Motor neuron (in vitro differentiated cells): Measurements from ENCODE around the gene TESK2. TPM values are rescaled to one million over a fixed set of nuclear protein-coding genes. Genes with fewer than 3 reads are reported as not detected.

Source experiments
- total RNA-seq, 8 experiments: library from RNA; unstranded; fragments of 300-600 nt; gene quantifications; 2 replicates each; pipeline versions ENCODE4 v1.2.3 to v1.2.4, GENCODE V29; 2022

TESK2 gene
- total RNA-seq, 8 experiments from 2014 or later, result 1.1 to 17.3 (median 2.0) TPM

Other genes starting within 250 kb of the TESK2 start
- 10 to 100 TPM in 4 of 8 experiments, 1 to 10 TPM in 3, under 1 TPM in 1; 0.64 to 35.9 (median 9.5) TPM for gene HPDL, start 164.3 kb downstream of the TESK2 start, total RNA-seq
- 10 to 100 TPM in 7 of 8 experiments, 1 to 10 TPM in 1; 8.1 to 22.4 (median 12.2) TPM for gene TOE1, start 151.0 kb downstream of the TESK2 start, total RNA-seq
- 10 to 100 TPM; 16.5 to 35.8 (median 25.9) TPM for gene MUTYH, start 150.7 kb downstream of the TESK2 start, total RNA-seq
- 1 to 10 TPM in 7 of 8 experiments, under 1 TPM in 1; 0.76 to 5.5 (median 2.6) TPM for gene CCDC163, start 8.9 kb upstream of the TESK2 start, total RNA-seq
- 10 to 100 TPM in 2 of 8 experiments, 1 to 10 TPM in 6; 3.7 to 12.7 (median 5.3) TPM for gene MMACHC, start 9.1 kb upstream of the TESK2 start, total RNA-seq
- 1,000 to 10,000 TPM in 1 of 8 experiments, 100 to 1,000 TPM in 7; 245 to 1,200 (median 476) TPM for gene PRDX1, start 30.7 kb upstream of the TESK2 start, total RNA-seq
- gene AKR1A1, start 59.7 kb upstream of the TESK2 start, total RNA-seq, result 100 to 1,000 TPM in 7 of 8 experiments, 10 to 100 TPM in 1; 88.1 to 272 (median 151) TPM
- gene NASP, start 92.9 kb upstream of the TESK2 start, total RNA-seq, result 100 to 1,000 TPM in 5 of 8 experiments, 10 to 100 TPM in 3; 34.6 to 392 (median 116) TPM
- gene CCDC17, start 132.9 kb upstream of the TESK2 start, total RNA-seq, result 1 to 10 TPM in 5 of 8 experiments, under 1 TPM in 3; 0.15 to 4.8 (median 1.2) TPM
- 100 to 1,000 TPM in 2 of 8 experiments, 10 to 100 TPM in 6; 63.0 to 112 (median 84.4) TPM for gene GPBP1L1, start 195.4 kb upstream of the TESK2 start, total RNA-seq
- gene TMEM69, start 197.0 kb upstream of the TESK2 start, total RNA-seq, result 10 to 100 TPM; 25.2 to 49.4 (median 41.1) TPM